PC-3 (cell line): ENCODE results near the gene KCNJ10. TPM values are rescaled to one million over a fixed set of nuclear protein-coding genes. Genes with fewer than 3 reads are reported as not detected.

ENCODE experiments used
- ATAC-seq: fragments of 200-7000 bp; cut with Tn5 transposase; 2 replicates; pipeline ENCODE4 v1.9.1; 2020; ENCODE audit warnings: mild to moderate bottlenecking, moderate library complexity
- BruUV-seq: library from RNA; stranded (reverse); fragments of 400-500 nt; replicated peaks from 2 replicates; lab custom pipeline; 2021; lab: Mats Ljungman, UMichigan
- CTCF ChIA-PET: fragments of 300-600 bp; sonication (Branson Sonifier 250); formaldehyde crosslinking; loops from one replicate; lab custom pipeline; 2022; ENCODE audit warnings: antibody characterized with exemption; lab: Charles Lee
- POLR2A ChIA-PET: fragments of 300-600 bp; sonication (Branson Sonifier 250); formaldehyde crosslinking; loops from one replicate; lab custom pipeline; 2022; ENCODE audit warnings: antibody characterized with exemption; ENCODE audit not compliant: unreplicated experiment; lab: Charles Lee
- DNase-seq: peaks from one replicate; pipeline ENCODE4 v3.0.0-alpha.2; 2015
- H2AFZ ChIP-seq: fragments of 300-600 bp; sonication (generic); 2 replicates; pipeline ENCODE4 v1.6.0; 2016; ENCODE audit warnings: antibody characterized with exemption, low read length
- H3F3A ChIP-seq: fragments of 300-600 bp; sonication (generic); one replicate; pipeline ENCODE4 v1.6.0; 2017; ENCODE audit warnings: antibody characterized with exemption, low read length, control low read depth, mild to moderate bottlenecking; ENCODE audit not compliant: unreplicated experiment
- H3K27ac ChIP-seq: fragments of 300-600 bp; sonication (generic); 2 replicates; pipeline ENCODE4 v1.5.1; 2016; ENCODE audit warnings: mild to moderate bottlenecking, low read length
- H3K27me3 ChIP-seq: fragments of 300-600 bp; sonication (generic); 2 replicates; pipeline ENCODE4 v1.6.1; 2016; ENCODE audit warnings: low read length, mixed read lengths
- H3K36me3 ChIP-seq: fragments of 300-600 bp; sonication (generic); 2 replicates; pipeline ENCODE4 v1.6.1; 2016; ENCODE audit warnings: low read depth, mixed run types, low read length, mixed read lengths
- H3K4me1 ChIP-seq: fragments of 300-600 bp; sonication (generic); 2 replicates; pipeline ENCODE4 v1.5.1; 2016; ENCODE audit warnings: low read length; ENCODE audit not compliant: insufficient read depth
- H3K4me2 ChIP-seq: fragments of 300-600 bp; sonication (generic); 2 replicates; pipeline ENCODE4 v1.6.0; 2016; ENCODE audit warnings: low read length
- H3K4me3 ChIP-seq: fragments of 300-600 bp; sonication (generic); 2 replicates; pipeline ENCODE4 v1.5.1; 2016; ENCODE audit warnings: mild to moderate bottlenecking, low read length, mixed read lengths
- H3K79me2 ChIP-seq: fragments of 300-600 bp; sonication (generic); 2 replicates; pipeline ENCODE4 v1.6.1; 2017; ENCODE audit warnings: low read length, mixed read lengths
- H3K9ac ChIP-seq: fragments of 300-600 bp; sonication (generic); 2 replicates; pipeline ENCODE4 v1.6.0; 2016; ENCODE audit warnings: mild to moderate bottlenecking, low read length
- H3K9me2 ChIP-seq: fragments of 300-600 bp; sonication (generic); replicated peaks from 2 replicates; pipeline ENCODE4 v1.6.1; 2016; ENCODE audit warnings: mixed run types, low read length, mixed read lengths
- H3K9me3 ChIP-seq: fragments of 300-600 bp; sonication (generic); 2 replicates; pipeline ENCODE4 v1.6.1; 2016; ENCODE audit warnings: low read length, mixed read lengths
- H4K20me1 ChIP-seq: fragments of 300-600 bp; sonication (generic); 2 replicates; pipeline ENCODE4 v1.6.1; 2016; ENCODE audit warnings: low read length, mixed read lengths
- CTCF ChIP-seq: fragments of 300-600 bp; sonication (generic); conservative IDR thresholded peaks from 2 replicates; pipeline ENCODE4 v1.5.1; 2017; ENCODE audit warnings: antibody characterized with exemption, low read depth, mild to moderate bottlenecking, low read length
- EZH2 ChIP-seq: fragments of 300-600 bp; sonication (generic); IDR thresholded peaks from one replicate; pipeline ENCODE4 v1.6.1; 2017; ENCODE audit warnings: antibody characterized with exemption, mild to moderate bottlenecking, low read length; ENCODE audit not compliant: unreplicated experiment
- EZH2phosphoT487 ChIP-seq: fragments of 300-600 bp; sonication (generic); IDR thresholded peaks from 2 replicates; pipeline ENCODE4 v1.6.1; 2018; ENCODE audit warnings: mild to moderate bottlenecking, antibody characterized with exemption, low read length, borderline replicate concordance
- intact Hi-C: fragments of 100-400 bp; cut with micrococcal nuclease; formaldehyde crosslinking; loops from 2 replicates; pipeline ENCODE4 v1.9.0; 2023
- total RNA-seq: library from RNA; depleted of rRNA; stranded (reverse); fragments of >200 nt; gene quantifications from 2 replicates; pipeline ENCODE4 v1.2.3, GENCODE V29; 2014

The KCNJ10 gene
- total RNA-seq, 1 experiment from 2014 or later = 0.15 TPM

- H3K4me3 ChIP-seq = no peak overlapping the region
- ATAC-seq = no peak
- H3K9me2 ChIP-seq = 0 out of 2 replicates have a peak, but pooled peaks cover 8% of the 10 kb centered on the region
- H3K36me3 ChIP-seq = no peaks in the 10 kb centered on the region
- peaks cover 8% of the 10 kb centered on the region; the same call in 1 of the 2 replicates for H3K27me3 ChIP-seq
- H3F3A ChIP-seq = no peaks in the 10 kb centered on the region
- no peak overlapping the region for H3K27ac ChIP-seq
- peaks cover 19% of the 10 kb centered on the region for H3K4me1 ChIP-seq
- intact Hi-C loops = no loop called here
- no peaks in the 10 kb centered on the region for H3K79me2 ChIP-seq
- ChIA-PET CTCF (interaction anchor here (0.7 kb wide), 1 partner anchor 19 kb away, joined by 4 read pairs; no protein-coding TSS in a partner anchor), POLR2A (no interaction called here)
- no peaks in the 10 kb centered on the region for H4K20me1 ChIP-seq
- H2AFZ ChIP-seq = no peak overlapping the region
- no peak overlapping the region for H3K4me2 ChIP-seq
- TF ChIP-seq EZH2phosphoT487 (no peak), CTCF (no peak), EZH2 (no peak)
- no peak for DNase-seq
- no TSS peak for BruUV-seq
- H3K9ac ChIP-seq = no peak overlapping the region
- no peaks in the 10 kb centered on the region for H3K9me3 ChIP-seq
Measured at GRCh38 chr1:159987186-159987585, 82.8 kb downstream of the KCNJ10 start.

- intact Hi-C loops = no loop called here
- Histone ChIP-seq H3F3A (no peaks in the 10 kb centered on the region), H2AFZ (no peak overlapping the region), H4K20me1 (no peaks in the 10 kb centered on the region), H3K4me3 (no peak overlapping the region), H3K27me3 (peaks cover 8% of the 10 kb centered on the region; the same call in 1 of the 2 replicates), H3K79me2 (no peaks in the 10 kb centered on the region), H3K9ac (no peak overlapping the region), H3K4me2 (no peak overlapping the region), H3K9me3 (no peaks in the 10 kb centered on the region), H3K36me3 (no peaks in the 10 kb centered on the region), H3K9me2 (0 out of 2 replicates have a peak, but pooled peaks cover 8% of the 10 kb centered on the region), H3K27ac (no peak overlapping the region), H3K4me1 (peaks cover 15% of the 10 kb centered on the region)
- POLR2A ChIA-PET = no interaction called here
- ATAC-seq (no peak), DNase-seq (no peak)
- TF ChIP-seq EZH2 (no peak), CTCF (no peak), EZH2phosphoT487 (no peak)
- CTCF ChIA-PET = interaction anchor here (0.7 kb wide), 1 partner anchor 20 kb away, joined by 4 read pairs; no protein-coding TSS in a partner anchor
- BruUV-seq = no TSS peak
Measured at GRCh38 chr1:159986531-159986930, 83.4 kb downstream of the KCNJ10 start.

DNA sequence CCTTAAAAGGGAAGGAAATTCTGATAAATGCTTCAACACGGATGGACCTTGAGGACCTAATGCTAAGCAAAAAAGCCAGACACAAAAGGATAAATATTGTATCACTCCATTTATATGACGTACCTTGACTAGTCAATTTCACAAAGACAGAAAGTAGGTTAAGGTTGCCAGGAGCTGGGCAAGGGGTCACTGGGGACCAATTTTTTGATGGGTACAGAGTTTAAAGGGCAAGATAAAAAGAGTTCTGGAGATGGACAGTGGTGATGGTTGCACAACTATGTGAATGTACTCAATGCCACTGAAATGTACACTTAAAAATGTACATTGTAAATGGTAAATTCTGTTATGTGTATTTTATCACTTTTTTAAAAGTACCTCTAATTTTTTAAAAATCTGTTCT lies 83.9 kb downstream of the KCNJ10 start:
- Histone ChIP-seq H3K36me3 (no peaks in the 10 kb centered on the region), H3F3A (no peaks in the 10 kb centered on the region), H3K79me2 (no peaks in the 10 kb centered on the region), H3K27ac (no peak overlapping the region), H3K4me1 (peaks cover 10% of the 10 kb centered on the region), H3K4me3 (no peak overlapping the region), H3K4me2 (no peak overlapping the region), H3K9me2 (0 out of 2 replicates have a peak, but pooled peaks cover 8% of the 10 kb centered on the region), H4K20me1 (no peaks in the 10 kb centered on the region), H3K27me3 (peaks cover 8% of the 10 kb centered on the region; the same call in 1 of the 2 replicates), H2AFZ (no peak overlapping the region), H3K9me3 (no peaks in the 10 kb centered on the region), H3K9ac (no peak overlapping the region)
- ATAC-seq (no peak), DNase-seq (no peak)
- TF ChIP-seq CTCF (no peak), EZH2phosphoT487 (no peak), EZH2 (no peak)
- CTCF ChIA-PET = no interaction called here
- POLR2A ChIA-PET = no interaction called here
- intact Hi-C loops = no loop called here
- no TSS peak for BruUV-seq
